KOPT-K1 (cell line): Measurements from ENCODE around the gene GALR3.

Experiments used
- H3K27ac ChIP-seq: fragments of 200-600 bp; sonication (generic); 2 replicates; pipeline ENCODE4 v1.5.1; 2016; ENCODE audit warnings: antibody characterized with exemption, mild to moderate bottlenecking, low read depth, low read length; ENCODE audit not compliant: poor library complexity, severe bottlenecking
- H3K36me3 ChIP-seq: fragments of 200-600 bp; sonication (generic); 2 replicates; pipeline ENCODE4 v1.5.1; 2017; ENCODE audit warnings: antibody characterized with exemption, mild to moderate bottlenecking, low read length, moderate library complexity; ENCODE audit not compliant: insufficient read depth
- H3K9me3 ChIP-seq: fragments of 200-600 bp; sonication (generic); 2 replicates; pipeline ENCODE4 v1.5.1; 2017; ENCODE audit warnings: antibody characterized with exemption, low read length, mild to moderate bottlenecking; ENCODE audit not compliant: insufficient read depth, poor library complexity, severe bottlenecking

The GALR3 gene

GRCh38 chr22:37809672-37810333, 13.4 kb upstream of the GALR3 start:
- Histone ChIP-seq H3K9me3 (no peaks in the 10 kb centered on the region), H3K27ac (no peak overlapping the region), H3K36me3 (no peaks in the 10 kb centered on the region)

DNA sequence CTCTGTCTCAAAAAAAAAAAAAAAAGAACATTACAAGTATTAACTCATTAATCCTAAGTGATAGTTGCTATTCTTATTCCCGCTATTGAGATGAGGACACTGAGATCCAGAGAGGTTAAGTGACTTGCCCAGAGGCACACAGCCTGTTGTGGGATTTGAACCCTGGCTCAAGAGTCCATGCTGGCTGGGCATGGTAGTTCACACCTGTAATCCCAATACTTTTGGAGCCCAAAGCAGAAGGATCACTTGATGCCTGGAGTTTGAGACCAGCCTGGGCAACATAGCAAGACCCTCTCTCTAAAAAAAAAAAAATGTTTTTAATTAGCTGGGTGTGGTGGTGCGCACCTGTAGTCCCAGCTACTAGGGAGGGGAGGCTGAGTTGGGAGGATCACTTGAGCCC, 11.3 kb upstream of the GALR3 start:
- H3K36me3 ChIP-seq, result no peaks in the 10 kb centered on the region
- H3K9me3 ChIP-seq, result no peaks in the 10 kb centered on the region
- H3K27ac ChIP-seq, result no peak overlapping the region

DNA sequence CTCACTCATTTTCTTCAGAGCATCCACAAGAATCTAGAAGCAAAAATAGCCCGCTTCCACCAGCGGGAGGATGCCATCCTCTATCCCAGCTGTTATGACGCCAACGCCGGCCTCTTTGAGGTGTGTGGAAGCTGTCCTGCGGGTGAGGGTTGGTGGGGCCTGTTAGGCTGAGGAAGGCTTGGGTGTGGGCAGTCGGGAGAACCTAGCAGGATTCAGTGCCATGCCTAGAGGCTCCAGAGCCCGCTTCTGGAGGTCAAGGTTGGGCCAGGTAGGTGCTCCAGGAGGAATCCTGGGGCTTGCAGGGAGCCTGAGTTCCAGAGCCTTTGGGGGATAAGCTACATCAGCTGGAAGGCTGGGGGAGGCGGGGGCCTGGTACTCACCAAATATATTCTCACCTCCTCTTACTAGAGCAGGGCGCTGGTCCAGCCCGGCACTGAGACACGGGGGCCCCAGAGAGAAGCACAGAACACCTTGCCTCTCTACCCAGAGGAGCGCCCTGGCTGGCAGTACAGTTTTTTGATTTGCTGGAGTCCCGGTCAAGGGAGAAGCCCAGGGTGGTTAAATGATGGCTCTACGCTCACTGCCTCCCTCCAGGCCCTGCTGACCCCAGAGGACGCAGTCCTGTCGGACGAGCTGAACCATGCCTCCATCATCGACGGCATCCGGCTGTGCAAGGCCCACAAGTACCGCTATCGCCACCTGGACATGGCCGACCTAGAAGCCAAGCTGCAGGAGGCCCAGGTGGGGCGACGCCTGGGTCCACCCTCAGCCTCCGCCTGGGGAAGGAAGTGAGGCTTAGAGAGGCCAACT, 10.1 kb upstream of the GALR3 start:
- H3K27ac ChIP-seq, result no peak overlapping the region
- no peaks in the 10 kb centered on the region for H3K36me3 ChIP-seq
- H3K9me3 ChIP-seq, result no peaks in the 10 kb centered on the region

GRCh38 chr22:37815593-37815992, 7.6 kb upstream of the GALR3 start:
- Histone ChIP-seq H3K36me3 (no peaks in the 10 kb centered on the region), H3K27ac (no peak overlapping the region), H3K9me3 (no peaks in the 10 kb centered on the region)

DNA sequence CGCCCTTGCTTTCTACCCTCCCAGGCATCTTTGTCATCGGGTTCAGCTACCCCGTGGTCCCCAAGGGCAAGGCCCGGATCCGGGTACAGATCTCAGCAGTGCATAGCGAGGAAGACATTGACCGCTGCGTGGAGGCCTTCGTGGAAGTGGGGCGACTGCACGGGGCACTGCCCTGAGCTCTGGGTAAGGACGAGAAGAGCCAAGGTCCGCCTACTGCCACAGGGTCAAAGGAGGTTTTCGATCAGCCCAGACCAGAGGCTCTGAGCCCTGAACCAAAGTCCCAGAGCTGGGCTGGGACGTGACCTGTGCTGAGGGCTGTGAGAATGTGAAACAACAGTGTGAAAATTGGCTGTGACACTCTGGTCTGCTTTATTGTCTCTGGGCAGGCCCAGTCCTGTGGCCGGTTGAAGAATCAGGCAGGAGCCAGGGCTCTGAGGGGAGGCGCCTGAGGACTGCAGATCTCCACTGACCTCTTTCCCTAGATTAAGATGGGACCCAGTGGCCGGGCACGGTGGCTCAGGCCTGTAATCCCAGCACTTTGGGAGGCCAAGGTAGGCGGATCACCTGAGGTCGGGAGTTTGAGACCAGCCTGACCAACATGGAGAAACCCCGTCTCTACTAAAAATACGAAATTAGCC, 6.5 kb upstream of the GALR3 start:
- Histone ChIP-seq H3K36me3 (no peaks in the 10 kb centered on the region), H3K27ac (no peak overlapping the region), H3K9me3 (no peaks in the 10 kb centered on the region)

DNA sequence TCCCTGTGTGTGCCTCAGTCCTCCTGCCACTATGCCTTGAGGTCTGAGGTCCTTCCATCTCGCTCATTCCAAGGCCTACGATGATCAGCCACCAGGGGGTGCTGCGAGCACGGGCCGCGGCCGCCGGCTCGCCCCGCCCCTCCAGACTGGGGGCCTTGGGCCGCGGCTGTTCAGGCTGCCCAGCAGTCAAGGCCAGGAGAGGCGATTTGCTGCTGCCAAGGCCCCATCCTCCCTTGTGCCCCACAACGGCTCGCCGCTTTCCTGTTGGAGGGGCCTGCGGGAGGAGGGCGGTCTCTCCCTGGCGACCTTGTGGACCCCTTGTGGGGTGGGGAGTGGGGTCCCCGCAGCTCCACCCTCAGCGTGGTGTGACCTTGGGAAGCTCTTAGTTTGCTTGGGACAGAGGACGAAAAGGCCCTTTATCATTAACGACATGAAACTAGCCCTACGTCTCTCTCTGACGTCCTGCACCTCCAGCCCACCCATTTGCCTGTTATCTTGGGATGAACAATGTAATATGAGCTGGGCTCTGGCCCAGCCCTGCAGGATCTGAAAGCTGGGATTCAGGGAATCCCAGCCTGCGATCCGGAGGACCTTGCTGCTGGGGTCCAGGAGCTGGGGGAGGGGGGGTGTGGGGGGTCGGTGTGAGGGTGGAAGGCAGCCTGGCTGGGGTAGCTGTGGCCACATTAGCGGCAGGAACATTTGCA, 5.3 kb upstream of the GALR3 start:
- no peak overlapping the region for H3K27ac ChIP-seq
- no peaks in the 10 kb centered on the region for H3K9me3 ChIP-seq

DNA sequence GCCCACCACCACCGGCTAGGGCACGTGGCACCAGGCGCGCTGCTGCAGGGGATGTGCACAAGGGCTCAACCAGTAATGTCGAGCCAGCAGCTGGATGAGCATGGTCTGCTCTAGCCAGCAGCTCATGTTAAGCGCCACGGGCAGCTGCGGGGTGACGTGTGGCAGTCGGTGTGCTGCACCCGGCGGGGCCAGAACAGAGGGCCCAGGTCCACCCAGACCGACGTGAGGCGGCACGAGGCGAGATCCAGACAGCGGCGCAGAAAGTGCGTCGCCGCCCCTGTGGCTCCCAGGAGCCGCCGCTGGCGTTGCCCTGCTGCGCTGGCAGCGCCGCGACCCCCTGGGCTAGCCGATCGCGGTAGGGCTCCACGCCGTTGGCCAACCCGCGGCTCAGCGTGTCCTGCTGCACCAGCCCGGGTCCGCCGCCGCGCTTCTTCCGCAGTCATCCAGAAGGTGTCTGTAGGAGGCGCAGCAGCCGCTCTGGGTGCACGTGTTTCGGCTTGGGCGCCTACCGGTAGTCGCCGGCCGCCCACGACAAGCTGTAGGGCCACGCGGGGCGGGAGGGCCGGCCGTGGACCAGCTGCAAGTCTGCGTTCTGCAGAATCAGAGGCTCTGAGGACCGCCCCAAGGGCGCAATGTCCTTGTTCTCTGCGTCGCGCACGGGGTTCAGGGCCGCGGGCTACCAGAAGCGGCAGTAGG, 4.6 kb upstream of the GALR3 start:
- H3K9me3 ChIP-seq, result no peaks in the 10 kb centered on the region
- no peak overlapping the region for H3K27ac ChIP-seq
- no peaks in the 10 kb centered on the region for H3K36me3 ChIP-seq

More for the DNA sequence above, 5.3 kb upstream of the GALR3 start:
- H3K36me3 ChIP-seq, result no peaks in the 10 kb centered on the region

GRCh38 chr22:37819105-37819433, 4.1 kb upstream of the GALR3 start:
- no peaks in the 10 kb centered on the region for H3K36me3 ChIP-seq
- H3K9me3 ChIP-seq, result no peaks in the 10 kb centered on the region
- H3K27ac ChIP-seq, result no peak overlapping the region

DNA sequence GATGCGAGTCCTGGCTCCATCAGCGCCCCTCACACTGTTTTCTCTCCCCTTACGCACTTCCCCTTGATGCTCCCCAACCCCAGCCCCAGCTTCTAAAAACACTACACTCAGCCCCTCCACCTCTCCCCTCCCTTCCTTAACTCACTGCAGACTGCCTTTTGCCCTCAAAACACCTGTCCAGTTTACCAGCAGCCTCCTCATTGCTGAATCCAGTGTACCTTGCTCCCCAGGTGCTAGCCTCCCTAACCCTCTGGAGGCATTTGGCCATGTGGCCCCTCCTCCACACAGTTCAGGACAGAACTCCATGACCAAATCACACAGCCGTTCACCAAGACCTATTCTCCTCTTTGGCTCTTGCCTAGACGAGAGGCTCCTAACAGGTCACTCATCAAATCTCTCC, 2.8 kb upstream of the GALR3 start:
- Histone ChIP-seq H3K27ac (no peak overlapping the region), H3K36me3 (no peaks in the 10 kb centered on the region), H3K9me3 (no peaks in the 10 kb centered on the region)

DNA sequence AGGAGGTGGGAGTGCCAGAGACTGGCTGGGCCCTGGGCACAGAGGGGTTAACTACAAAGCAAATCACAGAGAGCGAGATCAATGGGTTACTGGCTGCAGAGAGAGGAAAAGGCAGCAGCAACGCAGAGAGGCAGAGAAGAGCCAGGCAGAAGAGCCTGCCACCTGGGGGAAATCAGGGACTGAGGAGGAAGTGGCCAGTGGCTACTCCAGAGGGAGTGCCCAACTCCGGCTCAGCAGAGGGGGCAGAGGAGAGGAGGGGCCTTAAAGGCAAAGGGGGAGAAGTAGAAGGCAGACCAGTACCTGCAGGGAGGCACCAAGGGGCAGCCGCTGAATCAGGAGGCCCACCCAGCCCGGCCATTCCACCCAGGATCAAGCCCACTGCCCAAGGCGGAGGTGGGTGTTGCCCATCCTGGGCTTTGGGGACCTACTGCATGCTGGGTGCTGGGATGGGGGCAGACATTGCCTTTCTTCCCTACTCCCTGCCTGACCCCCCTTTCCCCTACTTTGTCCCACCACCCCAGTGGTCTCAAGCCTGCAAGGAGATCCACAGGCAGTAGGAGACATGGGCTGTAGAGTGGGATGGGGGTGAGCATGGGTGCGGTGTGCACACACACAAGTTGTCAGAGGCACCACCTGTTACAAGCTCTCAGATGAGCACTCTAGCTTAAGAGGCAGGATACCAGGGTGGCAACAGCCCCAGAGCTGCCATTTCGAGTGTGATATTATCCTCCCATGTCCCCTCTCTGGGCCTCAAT, 926 bp upstream of the GALR3 start:
- Histone ChIP-seq H3K27ac (no peak overlapping the region), H3K9me3 (no peaks in the 10 kb centered on the region), H3K36me3 (no peaks in the 10 kb centered on the region)

DNA sequence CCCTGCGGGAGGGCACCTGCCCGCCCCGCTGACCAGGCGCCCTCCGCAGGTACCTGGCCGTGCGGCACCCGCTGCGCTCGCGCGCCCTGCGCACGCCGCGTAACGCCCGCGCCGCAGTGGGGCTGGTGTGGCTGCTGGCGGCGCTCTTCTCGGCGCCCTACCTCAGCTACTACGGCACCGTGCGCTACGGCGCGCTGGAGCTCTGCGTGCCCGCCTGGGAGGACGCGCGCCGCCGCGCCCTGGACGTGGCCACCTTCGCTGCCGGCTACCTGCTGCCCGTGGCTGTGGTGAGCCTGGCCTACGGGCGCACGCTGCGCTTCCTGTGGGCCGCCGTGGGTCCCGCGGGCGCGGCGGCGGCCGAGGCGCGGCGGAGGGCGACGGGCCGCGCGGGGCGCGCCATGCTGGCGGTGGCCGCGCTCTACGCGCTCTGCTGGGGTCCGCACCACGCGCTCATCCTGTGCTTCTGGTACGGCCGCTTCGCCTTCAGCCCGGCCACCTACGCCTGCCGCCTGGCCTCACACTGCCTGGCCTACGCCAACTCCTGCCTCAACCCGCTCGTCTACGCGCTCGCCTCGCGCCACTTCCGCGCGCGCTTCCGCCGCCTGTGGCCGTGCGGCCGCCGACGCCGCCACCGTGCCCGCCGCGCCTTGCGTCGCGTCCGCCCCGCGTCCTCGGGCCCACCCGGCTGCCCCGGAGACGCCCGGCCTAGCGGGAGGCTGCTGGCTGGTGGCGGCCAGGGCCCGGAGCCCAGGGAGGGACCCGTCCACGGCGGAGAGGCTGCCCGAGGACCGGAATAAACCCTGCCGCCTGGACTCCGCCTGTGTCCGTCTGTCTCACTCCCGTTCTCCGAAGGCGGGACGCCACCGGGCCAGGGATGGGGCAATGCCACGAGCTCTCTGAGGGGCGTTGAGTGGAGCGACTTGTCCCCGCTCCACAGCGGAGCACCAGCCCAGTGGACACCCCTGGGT, 1.8 kb downstream of the GALR3 start:
- Histone ChIP-seq H3K9me3 (no peaks in the 10 kb centered on the region), H3K36me3 (peaks cover 12% of the 10 kb centered on the region), H3K27ac (no peak overlapping the region)

GRCh38 chr22:37827056-37827455, 3.9 kb downstream of the GALR3 start:
- no peak overlapping the region for H3K27ac ChIP-seq
- peaks cover 33% of the 10 kb centered on the region for H3K36me3 ChIP-seq
- H3K9me3 ChIP-seq, result no peaks in the 10 kb centered on the region

GRCh38 chr22:37830093-37830842, 7.1 kb downstream of the GALR3 start:
- Histone ChIP-seq H3K27ac (no peak overlapping the region), H3K9me3 (no peaks in the 10 kb centered on the region), H3K36me3 (peaks cover 62% of the 10 kb centered on the region)
